Measurements from ENCODE around the gene RERE.

The RERE gene

GRCh38 chr1:8457760-8458381 lies 359.6 kb downstream of the RERE start:
- ChIA-PET CTCF (interaction anchor here (1.4 kb wide), 1 partner anchor 16 kb away, joined by 3 read pairs; no protein-coding TSS in a partner anchor), POLR2A (no interaction called here)
- Histone ChIP-seq H3K27ac (ENCODE audit: extremely low read depth, low read depth, low read length) (no peak overlapping the region), H3K4me3 (ENCODE audit: low read depth, low read length) (no peak overlapping the region), H3K36me3 (ENCODE audit: control insufficient read depth in 2 of 2, insufficient read depth in 1 of 2, low read length in 2 of 2) (peaks cover 0 to 6% of the 10 kb centered on the region in 2 experiments; a peak in 1 of 3 replicates), H3K9me3 (ENCODE audit: control insufficient read depth, insufficient read depth, low read depth, low read length) (no peaks in the 10 kb centered on the region), H3K4me1 (ENCODE audit: control insufficient read depth, insufficient read depth, low read length) (peaks cover 23% of the 10 kb centered on the region)
- TF ChIP-seq GFI1B (tag by site-specific recombination; IDR thresholded peaks at IDR 0.05) (no peak), ZNF530 (tag by site-specific recombination; IDR thresholded peaks at IDR 0.05; ENCODE audit: low read depth) (no peak), ZNF513 (tag by site-specific recombination; IDR thresholded peaks at IDR 0.05) (no peak), ZNF341 (tag by site-specific recombination; IDR thresholded peaks at IDR 0.05; ENCODE audit: low read depth) (no peak), KLF8 (tag by site-specific recombination; IDR thresholded peaks at IDR 0.05) (no peak), ZNF19 (tag by site-specific recombination; IDR thresholded peaks at IDR 0.05; ENCODE audit: low read depth) (no peak), ZNF140 (tag by site-specific recombination; IDR thresholded peaks at IDR 0.05) (no peak), ZBTB44 (tag by site-specific recombination; IDR thresholded peaks at IDR 0.05) (no peak), ZNF404 (tag by site-specific recombination; IDR thresholded peaks at IDR 0.05) (no peak), ZNF610 (tag by site-specific recombination; IDR thresholded peaks at IDR 0.05; ENCODE audit: borderline replicate concordance) (no peak), OVOL3 (tag by site-specific recombination; IDR thresholded peaks at IDR 0.05) (no peak), ZNF449 (tag by site-specific recombination; IDR thresholded peaks at IDR 0.05) (no peak), ZBTB49 (tag by site-specific recombination; IDR thresholded peaks at IDR 0.05; ENCODE audit: low read depth) (no peak), HIC1 (tag by site-specific recombination; IDR thresholded peaks at IDR 0.05) (no peak), ZNF707 (tag by site-specific recombination; IDR thresholded peaks at IDR 0.05) (no peak)
- TF ChIP-seq, protein P1, sequence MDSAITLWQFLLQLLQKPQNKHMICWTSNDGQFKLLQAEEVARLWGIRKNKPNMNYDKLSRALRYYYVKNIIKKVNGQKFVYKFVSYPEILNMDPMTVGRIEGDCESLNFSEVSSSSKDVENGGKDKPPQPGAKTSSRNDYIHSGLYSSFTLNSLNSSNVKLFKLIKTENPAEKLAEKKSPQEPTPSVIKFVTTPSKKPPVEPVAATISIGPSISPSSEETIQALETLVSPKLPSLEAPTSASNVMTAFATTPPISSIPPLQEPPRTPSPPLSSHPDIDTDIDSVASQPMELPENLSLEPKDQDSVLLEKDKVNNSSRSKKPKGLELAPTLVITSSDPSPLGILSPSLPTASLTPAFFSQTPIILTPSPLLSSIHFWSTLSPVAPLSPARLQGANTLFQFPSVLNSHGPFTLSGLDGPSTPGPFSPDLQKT (IDR thresholded peaks at IDR 0.05; ENCODE audit: borderline replicate concordance, low read depth, low read length), result no peak

Measured in HEK293 (cell line).